ENCODE measurements around the gene PARN. TPM values are rescaled to one million over a fixed set of nuclear protein-coding genes. Genes with fewer than 3 reads are reported as not detected.
"Not testable (repeated sequence)": the region's sequence is repeated elsewhere in the genome, so short reads cannot be mapped to it uniquely, and the experiment has no call there.

Gene PARN
- total and polyA plus RNA-seq, 5 donors, result 11.7 to 23.8 (median 20.9) TPM

GRCh38 chr16:14427371-14427948 lies 202.6 kb downstream of the PARN start:
- intact Hi-C loops (cut with DNase I), result no loop called here
- peak overlapping the region; percentile 34 for H3K27ac ChIP-seq (ENCODE audit: low read length)
- H3K4me3 ChIP-seq (ENCODE audit: low read length), result no peak overlapping the region
- no peak for DNase-seq
- H3K9me3 ChIP-seq (ENCODE audit: control insufficient read depth, low read length), result no peaks in the 10 kb centered on the region
- ATAC-seq, result peak; percentile 20 to 72
- no peaks in the 10 kb centered on the region for H3K27me3 ChIP-seq (ENCODE audit: control insufficient read depth, insufficient read depth)
- peaks cover 5% of the 10 kb centered on the region for H3K4me1 ChIP-seq (ENCODE audit: control insufficient read depth, insufficient read depth, low read length)
- 73% methylated on average over 9 of the region's 9 CpGs for WGBS

DNA sequence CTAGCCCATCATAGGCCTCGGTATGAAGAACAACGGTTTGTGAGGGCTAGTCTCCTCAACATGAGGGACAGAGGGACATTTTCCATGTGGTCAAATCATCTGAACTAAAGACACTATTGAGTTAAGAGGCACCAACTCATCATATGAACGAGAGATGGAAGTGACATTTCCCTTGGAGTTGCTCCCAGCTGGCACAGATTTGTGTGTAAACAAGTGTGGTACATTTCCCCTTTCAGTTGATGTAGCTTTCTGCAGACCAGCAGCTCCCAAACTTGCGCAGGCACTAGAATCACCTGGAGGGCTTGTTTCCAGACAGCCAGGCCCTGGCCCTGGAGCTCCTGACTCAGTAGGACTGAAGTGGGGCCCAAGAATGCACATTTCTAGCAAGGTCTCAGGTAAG lies 205.5 kb downstream of the PARN start:
- DNase-seq (no peak), ATAC-seq (no peak)
- H3K4me3 ChIP-seq (ENCODE audit: low read length), result no peak overlapping the region
- H3K4me1 ChIP-seq (ENCODE audit: control insufficient read depth, insufficient read depth, low read length), result peaks cover 13% of the 10 kb centered on the region
- no peaks in the 10 kb centered on the region for H3K9me3 ChIP-seq (ENCODE audit: control insufficient read depth, low read length)
- H3K27ac ChIP-seq (ENCODE audit: low read length), result no peak overlapping the region
- WGBS, result 55% methylated on average over 4 of the region's 4 CpGs
- H3K27me3 ChIP-seq (ENCODE audit: control insufficient read depth, insufficient read depth), result no peaks in the 10 kb centered on the region
- intact Hi-C loops (cut with DNase I), result no loop called here

DNA sequence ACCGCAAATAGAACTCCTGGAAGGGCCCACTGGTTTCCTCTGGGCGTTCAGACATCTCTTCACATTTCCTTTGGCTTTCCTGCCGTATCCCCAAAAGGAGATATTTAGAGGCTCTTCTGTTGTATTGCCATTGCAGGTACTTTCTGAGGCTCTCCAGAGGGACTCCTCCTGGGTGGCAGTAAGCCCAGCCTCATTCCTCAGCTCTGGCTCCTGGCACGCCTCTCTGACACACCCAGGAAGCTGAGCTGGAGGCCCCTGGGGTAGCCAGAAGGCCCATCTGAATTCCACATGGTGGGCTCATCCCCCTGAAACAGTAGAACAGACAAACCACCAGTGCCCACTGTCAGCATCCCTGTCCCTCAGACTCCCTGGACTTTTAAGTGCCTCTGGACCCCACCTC lies 206.7 kb downstream of the PARN start:
- Histone ChIP-seq H3K4me1 (ENCODE audit: control insufficient read depth, insufficient read depth, low read length) (peaks cover 17% of the 10 kb centered on the region), H3K27me3 (ENCODE audit: control insufficient read depth, insufficient read depth) (no peaks in the 10 kb centered on the region), H3K9me3 (ENCODE audit: control insufficient read depth, low read length) (no peaks in the 10 kb centered on the region), H3K27ac (ENCODE audit: low read length) (no peak overlapping the region), H3K4me3 (ENCODE audit: low read length) (no peak overlapping the region)
- no peak for ATAC-seq
- intact Hi-C loops (cut with DNase I), result no loop called here
- no peak for DNase-seq
- WGBS, result 73% methylated on average over 4 of the region's 4 CpGs

GRCh38 chr16:14420721-14421488 lies 209.2 kb downstream of the PARN start:
- Histone ChIP-seq H3K9me3 (ENCODE audit: control insufficient read depth, low read length) (no peaks in the 10 kb centered on the region), H3K27ac (ENCODE audit: low read length) (peak overlapping the region; percentile 21), H3K4me3 (ENCODE audit: low read length) (no peak overlapping the region), H3K4me1 (ENCODE audit: control insufficient read depth, insufficient read depth, low read length) (peaks cover 19% of the 10 kb centered on the region), H3K27me3 (ENCODE audit: control insufficient read depth, insufficient read depth) (no peaks in the 10 kb centered on the region)
- WGBS, result 56% methylated on average over 18 of the region's 18 CpGs
- DNase-seq (peak; percentile 55 to 84 (median 80)), ATAC-seq (peak; percentile 60 to 65)
- intact Hi-C loops (cut with DNase I), result no loop called here

- DNase-seq; H3K9me3 ChIP-seq (ENCODE audit: control insufficient read depth, low read length); ATAC-seq; H3K4me3 ChIP-seq (ENCODE audit: low read length); intact Hi-C loops (cut with DNase I); H3K27me3 ChIP-seq (ENCODE audit: control insufficient read depth, insufficient read depth): not testable (repeated sequence)
- Histone ChIP-seq H3K4me1 (ENCODE audit: control insufficient read depth, insufficient read depth, low read length) (peaks cover 19% of the 10 kb centered on the region), H3K27ac (ENCODE audit: low read length) (peak overlapping the region; percentile 21)
- 77% methylated on average over 4 of the region's 4 CpGs for WGBS
Measured at GRCh38 chr16:14420243-14420642, 209.8 kb downstream of the PARN start.

- ATAC-seq, result no peak
- 89% methylated on average over 3 of the region's 3 CpGs for WGBS
- Histone ChIP-seq H3K9me3 (ENCODE audit: control insufficient read depth, low read length) (no peaks in the 10 kb centered on the region), H3K27me3 (ENCODE audit: control insufficient read depth, insufficient read depth) (no peaks in the 10 kb centered on the region), H3K4me1 (ENCODE audit: control insufficient read depth, insufficient read depth, low read length) (peaks cover 19% of the 10 kb centered on the region), H3K27ac (ENCODE audit: low read length) (no peak overlapping the region), H3K4me3 (ENCODE audit: low read length) (no peak overlapping the region)
- DNase-seq, result no peak
- intact Hi-C loops (cut with DNase I), result loop anchor here in 1 of 4 donors (10.0 kb wide), 1 partner anchor 115 kb away; no protein-coding TSS in a partner anchor
Measured at GRCh38 chr16:14419817-14420216, 210.2 kb downstream of the PARN start.

DNA sequence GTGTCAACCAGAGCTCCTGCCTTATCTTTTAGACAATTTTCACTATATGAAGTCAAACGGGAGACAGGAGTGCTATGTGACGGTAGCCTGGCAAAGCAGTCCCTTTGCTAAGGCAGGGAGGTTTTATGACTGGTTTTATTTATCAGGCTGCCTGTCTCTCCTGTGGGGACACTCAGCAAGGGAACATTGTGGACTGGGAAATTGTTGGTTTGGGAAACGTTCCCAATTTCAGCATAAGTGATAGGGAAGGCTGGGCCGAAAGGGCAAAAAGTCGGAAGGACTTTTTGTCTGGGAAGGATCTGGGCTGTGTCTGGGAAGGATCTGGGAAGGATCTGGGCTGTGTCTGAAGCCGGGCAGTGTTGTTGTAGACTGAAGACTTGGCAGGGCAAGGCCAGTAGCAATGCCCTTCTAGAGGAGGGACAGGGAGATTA lies 211.2 kb downstream of the PARN start:
- peak; percentile 92 to 93 for ATAC-seq
- DNase-seq, result peak; percentile 54 to 82 (median 68)
- 17% methylated on average over 6 of the region's 6 CpGs for WGBS
- Histone ChIP-seq H3K27me3 (ENCODE audit: control insufficient read depth, insufficient read depth) (no peaks in the 10 kb centered on the region), H3K27ac (ENCODE audit: low read length) (peak overlapping the region; percentile 92), H3K9me3 (ENCODE audit: control insufficient read depth, low read length) (no peaks in the 10 kb centered on the region), H3K4me3 (ENCODE audit: low read length) (peak overlapping the region; percentile 26), H3K4me1 (ENCODE audit: control insufficient read depth, insufficient read depth, low read length) (peaks cover 19% of the 10 kb centered on the region)
- intact Hi-C loops (cut with DNase I), result loop anchor here in 1 of 4 donors (10.0 kb wide), 1 partner anchor 114 kb away; no protein-coding TSS in a partner anchor

DNA sequence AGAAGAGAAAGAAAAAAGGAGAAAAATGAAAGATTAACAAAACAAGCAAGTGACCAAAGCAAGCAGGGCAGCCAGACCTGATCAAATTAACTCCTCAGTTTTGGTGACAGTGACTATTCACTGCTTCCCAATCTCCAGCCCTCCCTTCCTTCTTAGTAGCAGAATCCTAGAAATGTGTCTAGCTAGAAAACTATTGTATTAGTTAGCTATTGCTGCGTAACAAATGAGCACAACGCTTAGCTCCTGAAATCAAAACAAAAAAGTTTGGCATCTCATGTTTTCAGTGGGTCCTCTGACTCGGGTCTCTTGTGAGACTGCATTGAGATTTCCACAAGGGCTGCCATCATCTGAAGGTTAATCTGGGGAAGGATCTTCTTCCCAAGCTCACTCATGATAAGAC lies 213.9 kb downstream of the PARN start:
- ATAC-seq, result no peak
- intact Hi-C loops (cut with DNase I), result loop anchor here in 1 of 4 donors (10.0 kb wide), 1 partner anchor 111 kb away; no protein-coding TSS in a partner anchor
- H3K4me1 ChIP-seq (ENCODE audit: control insufficient read depth, insufficient read depth, low read length), result peaks cover 12% of the 10 kb centered on the region
- no peak overlapping the region for H3K27ac ChIP-seq (ENCODE audit: low read length)
- no peak overlapping the region for H3K4me3 ChIP-seq (ENCODE audit: low read length)
- WGBS, result 97% methylated on average over 3 of the region's 3 CpGs
- no peaks in the 10 kb centered on the region for H3K9me3 ChIP-seq (ENCODE audit: control insufficient read depth, low read length)
- no peak for DNase-seq
- H3K27me3 ChIP-seq (ENCODE audit: control insufficient read depth, insufficient read depth), result no peaks in the 10 kb centered on the region

GRCh38 chr16:14415291-14415690 lies 214.8 kb downstream of the PARN start:
- ATAC-seq, result no peak
- H3K4me1 ChIP-seq (ENCODE audit: control insufficient read depth, insufficient read depth, low read length), result peaks cover 10% of the 10 kb centered on the region

DNA sequence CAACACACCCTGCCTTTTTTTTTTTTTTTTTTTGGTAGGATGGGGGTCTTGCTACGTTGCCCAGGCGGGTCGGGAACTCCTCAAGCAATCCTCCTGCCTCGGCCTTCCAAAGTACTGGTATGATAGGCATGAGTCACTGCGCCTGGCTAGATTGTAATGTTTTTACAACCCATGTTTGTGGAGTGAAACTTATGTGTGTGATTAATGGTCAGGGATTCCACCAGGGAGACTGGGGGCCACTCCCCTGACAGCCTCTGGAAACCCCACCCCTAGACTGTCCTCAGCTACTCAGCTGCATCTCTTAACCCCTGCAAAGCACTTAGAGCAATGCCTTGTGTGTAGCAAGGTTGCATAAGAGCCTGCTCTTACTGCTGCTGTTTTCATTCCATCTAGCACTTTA lies 220.5 kb downstream of the PARN start:
- DNase-seq, result peak in 2 of 3 donors; percentile 3 to 43
- 71% methylated on average over 5 of the region's 5 CpGs for WGBS
- Histone ChIP-seq H3K9me3 (ENCODE audit: control insufficient read depth, low read length) (no peaks in the 10 kb centered on the region), H3K27ac (ENCODE audit: low read length) (no peak overlapping the region), H3K4me3 (ENCODE audit: low read length) (no peak overlapping the region), H3K4me1 (ENCODE audit: control insufficient read depth, insufficient read depth, low read length) (no peaks in the 10 kb centered on the region), H3K27me3 (ENCODE audit: control insufficient read depth, insufficient read depth) (no peaks in the 10 kb centered on the region)
- ATAC-seq, result peak; percentile 52 to 80
- intact Hi-C loops (cut with DNase I), result no loop called here

More at GRCh38 chr16:14415291-14415690, 214.8 kb downstream of the PARN start:
- 67% methylated on average over 7 of the region's 7 CpGs for WGBS
- intact Hi-C loops (cut with DNase I), result loop anchor here in 1 of 4 donors (10.0 kb wide), 1 partner anchor 110 kb away; no protein-coding TSS in a partner anchor
- no peak for DNase-seq
- H3K27ac ChIP-seq (ENCODE audit: low read length), result no peak overlapping the region
- no peaks in the 10 kb centered on the region for H3K9me3 ChIP-seq (ENCODE audit: control insufficient read depth, low read length)
- H3K4me3 ChIP-seq (ENCODE audit: low read length), result no peak overlapping the region
- no peaks in the 10 kb centered on the region for H3K27me3 ChIP-seq (ENCODE audit: control insufficient read depth, insufficient read depth)

GRCh38 chr16:14407786-14408399 lies 222.2 kb downstream of the PARN start:
- ATAC-seq (no peak), DNase-seq (no peak)
- Histone ChIP-seq H3K27ac (ENCODE audit: low read length) (no peak overlapping the region), H3K4me3 (ENCODE audit: low read length) (no peak overlapping the region), H3K27me3 (ENCODE audit: control insufficient read depth, insufficient read depth) (no peaks in the 10 kb centered on the region), H3K9me3 (ENCODE audit: control insufficient read depth, low read length) (no peaks in the 10 kb centered on the region), H3K4me1 (ENCODE audit: control insufficient read depth, insufficient read depth, low read length) (no peaks in the 10 kb centered on the region)
- intact Hi-C loops (cut with DNase I), result no loop called here
- 96% methylated on average over 2 of the region's 2 CpGs for WGBS
